K562 (cell line): Measurements from ENCODE around the gene ECM1. TPM values are rescaled to one million over a fixed set of nuclear protein-coding genes. Genes with fewer than 3 reads are reported as not detected.

Experiments
- ADNP ChIP-seq: fragments of 200-800 bp; sonication (Bioruptor generic); IDR thresholded peaks from 2 replicates; pipeline ENCODE4 v1.6.1; 2016; ENCODE audit warnings: missing genetic modification characterization, missing compliant biosample characterization
- ARID1B ChIP-seq: fragments of 450-650 bp; IDR thresholded peaks from 2 replicates; pipeline ENCODE4 v1.6.1; 2016; ENCODE audit warnings: antibody characterized with exemption, mild to moderate bottlenecking, inconsistent platforms
- ESRRA ChIP-seq: fragments of 450-650 bp; IDR thresholded peaks from 2 replicates; pipeline ENCODE4 v1.6.1; 2014; ENCODE audit warnings: low read depth, mild to moderate bottlenecking, moderate library complexity, borderline replicate concordance
- GATAD2A ChIP-seq: fragments of 450-650 bp; IDR thresholded peaks from 2 replicates; pipeline ENCODE4 v1.6.1; 2017
- HDAC2 ChIP-seq: fragments of 450-650 bp; IDR thresholded peaks from 2 replicates; pipeline ENCODE4 v1.6.1; 2016; ENCODE audit warnings: mild to moderate bottlenecking
- HNRNPL ChIP-seq: fragments of 200-400 bp; formaldehyde crosslinking; IDR thresholded peaks from 2 replicates; pipeline ENCODE4 v1.6.1; 2017; ENCODE audit warnings: low read depth, mild to moderate bottlenecking, low read length
- MCM3 ChIP-seq: fragments of 450-650 bp; IDR thresholded peaks from 2 replicates; pipeline ENCODE4 v1.6.1; 2016
- MEF2A ChIP-seq: IDR thresholded peaks from 2 replicates; pipeline ENCODE4 v1.6.1; 2011; ENCODE audit warnings: low read depth, mild to moderate bottlenecking, low read length, moderate library complexity; ENCODE audit not compliant: control insufficient read depth
- NFIX ChIP-seq: fragments of 250-450 bp; sonication (Bioruptor Pico); IDR thresholded peaks from 2 replicates; pipeline ENCODE4 v1.4.0; 2020; ENCODE audit warnings: low read depth, mild to moderate bottlenecking, moderate library complexity
- NR4A1 ChIP-seq, 2 experiments: fragments of 250-450 bp in 1 of 2; fragments of 450-650 bp in 1 of 2; sonication (Bioruptor Pico) in 1 of 2; IDR thresholded peaks; 2 replicates each; pipeline versions ENCODE4 v1.4.0 to v1.6.1; 2016 to 2020; ENCODE audit warnings: mild to moderate bottlenecking in 2 of 2, missing compliant biosample characterization in 1 of 2, missing genetic modification characterization in 1 of 2, moderate library complexity in 1 of 2
- SAFB ChIP-seq: fragments of 200-400 bp; formaldehyde crosslinking; IDR thresholded peaks from 2 replicates; pipeline ENCODE4 v1.6.1; 2017; ENCODE audit warnings: low read depth, low read length, borderline replicate concordance
- SMARCA5 ChIP-seq: fragments of 450-650 bp; IDR thresholded peaks from 2 replicates; pipeline ENCODE4 v1.6.1; 2016
- SRSF1 ChIP-seq: fragments of 200-400 bp; formaldehyde crosslinking; IDR thresholded peaks from 2 replicates; pipeline ENCODE4 v1.6.1; 2017; ENCODE audit warnings: mild to moderate bottlenecking, low read depth, low read length, moderate library complexity
- TBP ChIP-seq: optimal IDR thresholded peaks from 2 replicates; pipeline ENCODE3; 2011; ENCODE audit warnings: low read depth, low read length, improper control_type of control experiment
- ZEB2 ChIP-seq: fragments of 450-650 bp; IDR thresholded peaks from 2 replicates; pipeline ENCODE4 v1.6.1; 2016
- ZNF239 ChIP-seq: fragments of 250-450 bp; sonication (Bioruptor Pico); IDR thresholded peaks from 2 replicates; pipeline ENCODE4 v1.4.0; 2020; ENCODE audit warnings: mild to moderate bottlenecking
- ZNF766 ChIP-seq: fragments of 200-800 bp; sonication (Bioruptor generic); conservative IDR thresholded peaks from 2 replicates; pipeline ENCODE4 v1.6.1; 2016; ENCODE audit warnings: missing genetic modification characterization, missing compliant biosample characterization
- polyA plus RNA-seq, 8 experiments: library from polyadenylated mRNA; depleted of rRNA in 4 of 8; stranded (reverse) in 5 of 8; unstranded in 3 of 8; fragments of >200 nt; fragmentation: Nextera tagmentation in 2 of 8; fragmentation: Illumina TruSeq in 1 of 8; extraction: Ambion mirVana in 2 of 8; extraction: Trizol in 1 of 8; gene quantifications; 2 replicates each; pipeline versions ENCODE4 v1.2.1 to v1.2.3, GENCODE V29; 2011 to 2014; ENCODE audit warnings: inconsistent platforms in 1 of 8, missing spikeins in 1 of 8
- total RNA-seq, 7 experiments: library from RNA; depleted of rRNA in 6 of 7; stranded (reverse); fragments of >200 nt in 6 of 7; fragmentation: Illumina TruSeq in 2 of 7; extraction: Trizol in 2 of 7; gene quantifications; 2 replicates each; pipeline versions ENCODE4 v1.2.1 to v1.2.3, GENCODE V29; 2011 to 2021; ENCODE audit warnings: low replicate concordance in 1 of 7
- TF ChIP-seq, protein P1 (sequence below), 2 experiments: fragments of 450-650 bp in 1 of 2; IDR thresholded peaks; 2 replicates each; pipeline ENCODE4 v1.6.1; 2011 to 2017; ENCODE audit warnings: low read depth in 2 of 2, antibody characterized with exemption in 1 of 2, borderline replicate concordance in 1 of 2, low read length in 1 of 2, mild to moderate bottlenecking in 1 of 2, mixed read lengths in 1 of 2; ENCODE audit not compliant: control insufficient read depth in 1 of 2
- TF ChIP-seq, protein P2 (sequence below): fragments of 450-650 bp; conservative IDR thresholded peaks from 2 replicates; pipeline ENCODE4 v1.6.1; 2016; ENCODE audit warnings: missing genetic modification characterization, low read depth, mild to moderate bottlenecking, missing compliant biosample characterization, moderate library complexity
- TF ChIP-seq, protein P3 (sequence below): fragments of 450-650 bp; IDR thresholded peaks from 2 replicates; pipeline ENCODE4 v1.6.1; 2016; ENCODE audit warnings: borderline replicate concordance
- TF ChIP-seq, protein P4 (sequence below): sonication (generic); IDR thresholded peaks from 2 replicates; pipeline ENCODE4 v1.6.1; 2016
- TF ChIP-seq, protein P5 (sequence below): fragments of 250-450 bp; sonication (Bioruptor Pico); IDR thresholded peaks from 2 replicates; pipeline ENCODE4 v1.6.1; 2021; ENCODE audit warnings: mild to moderate bottlenecking

ECM1 gene
- total and polyA plus RNA-seq, 9 of the 15 experiments (the other 6 are each of a cell fraction or from before 2014, with no cell fraction given) = 6.6 to 52.2 (median 12.8) TPM

DNA sequence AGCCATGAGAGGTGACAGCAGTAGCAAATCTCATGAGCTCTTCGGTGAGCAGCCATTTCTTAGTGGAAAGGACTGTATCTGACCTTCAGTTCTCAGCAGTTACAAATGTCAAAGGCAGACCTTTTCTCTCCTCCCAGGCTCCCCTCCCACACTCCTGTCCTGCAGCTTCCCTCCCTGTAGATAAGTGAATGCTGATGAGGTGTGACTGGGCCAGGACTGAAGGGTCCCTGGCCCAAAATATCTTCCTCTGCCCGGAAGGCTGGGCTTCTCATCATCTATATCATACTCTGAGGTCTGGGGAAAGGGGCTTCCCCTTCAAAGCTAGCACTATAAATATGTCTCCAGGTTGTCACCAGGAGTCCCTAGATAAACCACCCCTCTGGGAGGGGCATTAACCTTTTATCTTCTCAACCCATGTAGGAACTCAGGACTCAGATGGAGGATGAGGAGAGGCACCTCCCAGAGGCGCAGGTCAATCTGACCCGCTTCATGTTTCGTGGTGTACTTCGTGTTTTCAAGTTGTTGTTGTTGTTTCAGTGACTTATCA lies 37.6 kb downstream of the ECM1 start (continued):
- TF ChIP-seq SMARCA5 = no peak
- TF ChIP-seq ZNF239 (CRISPR knock-in tag) = no peak
- peak; percentile 50 for TF ChIP-seq TBP
- TF ChIP-seq, protein P1, sequence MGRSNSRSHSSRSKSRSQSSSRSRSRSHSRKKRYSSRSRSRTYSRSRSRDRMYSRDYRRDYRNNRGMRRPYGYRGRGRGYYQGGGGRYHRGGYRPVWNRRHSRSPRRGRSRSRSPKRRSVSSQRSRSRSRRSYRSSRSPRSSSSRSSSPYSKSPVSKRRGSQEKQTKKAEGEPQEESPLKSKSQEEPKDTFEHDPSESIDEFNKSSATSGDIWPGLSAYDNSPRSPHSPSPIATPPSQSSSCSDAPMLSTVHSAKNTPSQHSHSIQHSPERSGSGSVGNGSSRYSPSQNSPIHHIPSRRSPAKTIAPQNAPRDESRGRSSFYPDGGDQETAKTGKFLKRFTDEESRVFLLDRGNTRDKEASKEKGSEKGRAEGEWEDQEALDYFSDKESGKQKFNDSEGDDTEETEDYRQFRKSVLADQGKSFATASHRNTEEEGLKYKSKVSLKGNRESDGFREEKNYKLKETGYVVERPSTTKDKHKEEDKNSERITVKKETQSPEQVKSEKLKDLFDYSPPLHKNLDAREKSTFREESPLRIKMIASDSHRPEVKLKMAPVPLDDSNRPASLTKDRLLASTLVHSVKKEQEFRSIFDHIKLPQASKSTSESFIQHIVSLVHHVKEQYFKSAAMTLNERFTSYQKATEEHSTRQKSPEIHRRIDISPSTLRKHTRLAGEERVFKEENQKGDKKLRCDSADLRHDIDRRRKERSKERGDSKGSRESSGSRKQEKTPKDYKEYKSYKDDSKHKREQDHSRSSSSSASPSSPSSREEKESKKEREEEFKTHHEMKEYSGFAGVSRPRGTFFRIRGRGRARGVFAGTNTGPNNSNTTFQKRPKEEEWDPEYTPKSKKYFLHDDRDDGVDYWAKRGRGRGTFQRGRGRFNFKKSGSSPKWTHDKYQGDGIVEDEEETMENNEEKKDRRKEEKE (IDR thresholded peaks at IDR 0.05; ENCODE audit: borderline replicate concordance in 1 of 2, control insufficient read depth in 1 of 2, low read depth in 2 of 2, low read length in 1 of 2) = peak in 1 of 2 experiments; percentile 85; a peak in 1 of 4 replicates
- no peak for TF ChIP-seq MCM3
- TF ChIP-seq GATAD2A = peak; percentile 87; the same call in 1 of the 2 replicates
- TF ChIP-seq, protein P2, sequence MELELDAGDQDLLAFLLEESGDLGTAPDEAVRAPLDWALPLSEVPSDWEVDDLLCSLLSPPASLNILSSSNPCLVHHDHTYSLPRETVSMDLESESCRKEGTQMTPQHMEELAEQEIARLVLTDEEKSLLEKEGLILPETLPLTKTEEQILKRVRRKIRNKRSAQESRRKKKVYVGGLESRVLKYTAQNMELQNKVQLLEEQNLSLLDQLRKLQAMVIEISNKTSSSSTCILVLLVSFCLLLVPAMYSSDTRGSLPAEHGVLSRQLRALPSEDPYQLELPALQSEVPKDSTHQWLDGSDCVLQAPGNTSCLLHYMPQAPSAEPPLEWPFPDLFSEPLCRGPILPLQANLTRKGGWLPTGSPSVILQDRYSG (tag) = 0 out of 2 replicates have a peak, but pooled peaks have one; percentile 41
- peak; percentile 92 for TF ChIP-seq MEF2A
- no peak for TF ChIP-seq SAFB
- TF ChIP-seq ADNP = no peak
- peak; percentile 97 for TF ChIP-seq ZEB2
- TF ChIP-seq ARID1B = peak; percentile 98
- peak; percentile 75 for TF ChIP-seq ZNF766 (CRISPR knock-in tag)
- no peak for TF ChIP-seq NFIX
- TF ChIP-seq, protein P3, sequence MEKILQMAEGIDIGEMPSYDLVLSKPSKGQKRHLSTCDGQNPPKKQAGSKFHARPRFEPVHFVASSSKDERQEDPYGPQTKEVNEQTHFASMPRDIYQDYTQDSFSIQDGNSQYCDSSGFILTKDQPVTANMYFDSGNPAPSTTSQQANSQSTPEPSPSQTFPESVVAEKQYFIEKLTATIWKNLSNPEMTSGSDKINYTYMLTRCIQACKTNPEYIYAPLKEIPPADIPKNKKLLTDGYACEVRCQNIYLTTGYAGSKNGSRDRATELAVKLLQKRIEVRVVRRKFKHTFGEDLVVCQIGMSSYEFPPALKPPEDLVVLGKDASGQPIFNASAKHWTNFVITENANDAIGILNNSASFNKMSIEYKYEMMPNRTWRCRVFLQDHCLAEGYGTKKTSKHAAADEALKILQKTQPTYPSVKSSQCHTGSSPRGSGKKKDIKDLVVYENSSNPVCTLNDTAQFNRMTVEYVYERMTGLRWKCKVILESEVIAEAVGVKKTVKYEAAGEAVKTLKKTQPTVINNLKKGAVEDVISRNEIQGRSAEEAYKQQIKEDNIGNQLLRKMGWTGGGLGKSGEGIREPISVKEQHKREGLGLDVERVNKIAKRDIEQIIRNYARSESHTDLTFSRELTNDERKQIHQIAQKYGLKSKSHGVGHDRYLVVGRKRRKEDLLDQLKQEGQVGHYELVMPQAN = no peak
- no peak for TF ChIP-seq SRSF1
- TF ChIP-seq, protein P4, sequence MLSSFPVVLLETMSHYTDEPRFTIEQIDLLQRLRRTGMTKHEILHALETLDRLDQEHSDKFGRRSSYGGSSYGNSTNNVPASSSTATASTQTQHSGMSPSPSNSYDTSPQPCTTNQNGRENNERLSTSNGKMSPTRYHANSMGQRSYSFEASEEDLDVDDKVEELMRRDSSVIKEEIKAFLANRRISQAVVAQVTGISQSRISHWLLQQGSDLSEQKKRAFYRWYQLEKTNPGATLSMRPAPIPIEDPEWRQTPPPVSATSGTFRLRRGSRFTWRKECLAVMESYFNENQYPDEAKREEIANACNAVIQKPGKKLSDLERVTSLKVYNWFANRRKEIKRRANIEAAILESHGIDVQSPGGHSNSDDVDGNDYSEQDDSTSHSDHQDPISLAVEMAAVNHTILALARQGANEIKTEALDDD = peak; percentile 80
- TF ChIP-seq HDAC2 = peak; percentile 94
- no peak for TF ChIP-seq NR4A1 (CRISPR knock-in tag; IDR thresholded peaks at IDR 0.05)
- TF ChIP-seq NR4A1 (tag; IDR thresholded peaks at IDR 0.05) = peak; percentile 72
- peak; percentile 95 for TF ChIP-seq ESRRA
- TF ChIP-seq HNRNPL = no peak
- TF ChIP-seq, protein P5, sequence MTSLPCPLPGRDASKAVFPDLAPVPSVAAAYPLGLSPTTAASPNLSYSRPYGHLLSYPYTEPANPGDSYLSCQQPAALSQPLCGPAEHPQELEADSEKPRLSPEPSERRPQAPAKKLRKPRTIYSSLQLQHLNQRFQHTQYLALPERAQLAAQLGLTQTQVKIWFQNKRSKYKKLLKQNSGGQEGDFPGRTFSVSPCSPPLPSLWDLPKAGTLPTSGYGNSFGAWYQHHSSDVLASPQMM (CRISPR knock-in tag) = no peak
